IMR-90 (cell line): ENCODE data around the gene BCL2L15.

Experiments used
- CEBPB ChIP-seq: IDR thresholded peaks from 2 replicates; pipeline ENCODE4 v1.6.1; 2012; ENCODE audit warnings: low read depth, low read length, improper control_type of control experiment
- CHD1 ChIP-seq: IDR thresholded peaks from 2 replicates; pipeline ENCODE4 v1.6.1; 2012; ENCODE audit warnings: low read depth, low read length, improper control_type of control experiment
- CTCF ChIP-seq: conservative IDR thresholded peaks from 2 replicates; pipeline ENCODE4 v1.5.1; 2012; ENCODE audit warnings: mild to moderate bottlenecking, low read depth, low read length, improper control_type of control experiment
- FOS ChIP-seq: fragments of 150-350 bp; IDR thresholded peaks from 2 replicates; pipeline ENCODE4 v1.6.1; 2016; ENCODE audit warnings: low read depth, low read length
- MAFK ChIP-seq: IDR thresholded peaks from 2 replicates; pipeline ENCODE4 v1.6.1; 2012; ENCODE audit warnings: low read depth, low read length, improper control_type of control experiment
- MAZ ChIP-seq: IDR thresholded peaks from 2 replicates; pipeline ENCODE4 v1.6.1; 2012; ENCODE audit warnings: low read depth, mild to moderate bottlenecking, low read length, improper control_type of control experiment, moderate library complexity, borderline replicate concordance
- MXI1 ChIP-seq: IDR thresholded peaks from 2 replicates; pipeline ENCODE4 v1.6.1; 2012; ENCODE audit warnings: low read depth, mild to moderate bottlenecking, low read length, moderate library complexity, borderline replicate concordance
- POLR2A ChIP-seq: IDR thresholded peaks from 2 replicates; pipeline ENCODE4 v1.6.1; 2012; ENCODE audit warnings: mild to moderate bottlenecking, low read depth, low read length
- RAD21 ChIP-seq: IDR thresholded peaks from 2 replicates; pipeline ENCODE4 v1.6.1; 2012; ENCODE audit warnings: low read length, improper control_type of control experiment
- RCOR1 ChIP-seq: IDR thresholded peaks from 2 replicates; pipeline ENCODE4 v1.6.1; 2012; ENCODE audit warnings: mild to moderate bottlenecking, low read length, improper control_type of control experiment; ENCODE audit not compliant: insufficient replicate concordance
- RFX5 ChIP-seq: IDR thresholded peaks from 2 replicates; pipeline ENCODE4 v1.8.0; 2012; ENCODE audit warnings: low read depth, mild to moderate bottlenecking, low read length, moderate library complexity
- SMC3 ChIP-seq: fragments of 150-350 bp; IDR thresholded peaks from 2 replicates; pipeline ENCODE4 v1.6.1; 2016; ENCODE audit warnings: low read depth, mild to moderate bottlenecking, antibody characterized with exemption, low read length, moderate library complexity
- TF ChIP-seq, protein P1 (sequence below): fragments of 150-350 bp; IDR thresholded peaks from 2 replicates; pipeline ENCODE4 v1.6.1; 2017; ENCODE audit warnings: mild to moderate bottlenecking, antibody characterized with exemption, low read length, low read depth
- TF ChIP-seq, protein P2 (sequence below): fragments of 150-350 bp; IDR thresholded peaks from 2 replicates; pipeline ENCODE4 v1.6.1; 2016; ENCODE audit warnings: low read depth, mild to moderate bottlenecking, low read length, moderate library complexity, borderline replicate concordance

DNA sequence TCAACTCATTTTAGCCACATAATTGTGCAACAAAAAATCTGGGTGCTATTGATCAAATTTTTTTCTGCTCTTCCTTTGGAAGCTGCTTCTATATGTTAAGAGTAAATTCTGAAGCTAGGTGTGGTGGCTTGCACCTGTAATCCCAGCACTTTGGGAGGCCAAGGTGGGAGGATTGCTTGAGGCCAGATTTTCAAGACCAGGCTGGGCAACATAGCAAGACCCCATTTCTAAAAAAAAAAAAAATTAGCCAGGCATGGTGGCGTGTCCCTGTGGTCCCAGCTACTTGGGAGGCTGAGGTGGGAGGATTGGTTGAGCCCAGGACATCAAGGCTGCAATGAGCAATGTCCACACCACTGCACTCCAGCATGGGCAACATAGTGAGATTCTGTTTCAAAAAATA is 50.8 kb downstream of the BCL2L15 start:
- TF ChIP-seq CTCF (no peak), POLR2A (no peak), RAD21 (no peak), RFX5 (no peak), MAZ (no peak), MXI1 (no peak), CHD1 (no peak), FOS (no peak), MAFK (no peak), CEBPB (no peak), RCOR1 (no peak), SMC3 (no peak)
- TF ChIP-seq, protein P1, sequence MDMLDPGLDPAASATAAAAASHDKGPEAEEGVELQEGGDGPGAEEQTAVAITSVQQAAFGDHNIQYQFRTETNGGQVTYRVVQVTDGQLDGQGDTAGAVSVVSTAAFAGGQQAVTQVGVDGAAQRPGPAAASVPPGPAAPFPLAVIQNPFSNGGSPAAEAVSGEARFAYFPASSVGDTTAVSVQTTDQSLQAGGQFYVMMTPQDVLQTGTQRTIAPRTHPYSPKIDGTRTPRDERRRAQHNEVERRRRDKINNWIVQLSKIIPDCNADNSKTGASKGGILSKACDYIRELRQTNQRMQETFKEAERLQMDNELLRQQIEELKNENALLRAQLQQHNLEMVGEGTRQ, result no peak
- TF ChIP-seq, protein P2, sequence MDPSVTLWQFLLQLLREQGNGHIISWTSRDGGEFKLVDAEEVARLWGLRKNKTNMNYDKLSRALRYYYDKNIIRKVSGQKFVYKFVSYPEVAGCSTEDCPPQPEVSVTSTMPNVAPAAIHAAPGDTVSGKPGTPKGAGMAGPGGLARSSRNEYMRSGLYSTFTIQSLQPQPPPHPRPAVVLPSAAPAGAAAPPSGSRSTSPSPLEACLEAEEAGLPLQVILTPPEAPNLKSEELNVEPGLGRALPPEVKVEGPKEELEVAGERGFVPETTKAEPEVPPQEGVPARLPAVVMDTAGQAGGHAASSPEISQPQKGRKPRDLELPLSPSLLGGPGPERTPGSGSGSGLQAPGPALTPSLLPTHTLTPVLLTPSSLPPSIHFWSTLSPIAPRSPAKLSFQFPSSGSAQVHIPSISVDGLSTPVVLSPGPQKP, result no peak
